ENCODE data around the gene STEAP3.

Gene STEAP3, protein sequence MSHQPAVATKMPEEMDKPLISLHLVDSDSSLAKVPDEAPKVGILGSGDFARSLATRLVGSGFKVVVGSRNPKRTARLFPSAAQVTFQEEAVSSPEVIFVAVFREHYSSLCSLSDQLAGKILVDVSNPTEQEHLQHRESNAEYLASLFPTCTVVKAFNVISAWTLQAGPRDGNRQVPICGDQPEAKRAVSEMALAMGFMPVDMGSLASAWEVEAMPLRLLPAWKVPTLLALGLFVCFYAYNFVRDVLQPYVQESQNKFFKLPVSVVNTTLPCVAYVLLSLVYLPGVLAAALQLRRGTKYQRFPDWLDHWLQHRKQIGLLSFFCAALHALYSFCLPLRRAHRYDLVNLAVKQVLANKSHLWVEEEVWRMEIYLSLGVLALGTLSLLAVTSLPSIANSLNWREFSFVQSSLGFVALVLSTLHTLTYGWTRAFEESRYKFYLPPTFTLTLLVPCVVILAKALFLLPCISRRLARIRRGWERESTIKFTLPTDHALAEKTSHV

GRCh38 chr2:119223521-119224390 is at the start of gene STEAP3:
Gene STEAP3 (plus strand): TSS chr2:119223834. CDS start chr2:119231013, 7,179 bp downstream.
- H3K27me3 ChIP-seq (ENCODE audit: insufficient read depth, insufficient read length), result peaks cover 8% of the 10 kb centered on the region
- H3K9me3 ChIP-seq (ENCODE audit: insufficient read depth, low read length), result no peaks in the 10 kb centered on the region
- H3K9ac ChIP-seq (ENCODE audit: insufficient read length, low read depth), result peak within 1 kb of the TSS; percentile 84
- H3K4me3 ChIP-seq (ENCODE audit: insufficient read length, low read depth), result peak within 1 kb of the TSS; percentile 68
- TF ChIP-seq ZNF274 (IDR thresholded peaks at IDR 0.05; ENCODE audit: low read depth, low read length) (no peak), YY1 (IDR thresholded peaks at IDR 0.05; ENCODE audit: insufficient read depth, insufficient read length) (no peak), SUZ12 (IDR thresholded peaks at IDR 0.05; ENCODE audit: extremely low read depth, insufficient read depth, insufficient read length) (no peak)
- peak; percentile 74 for DNase-seq (ENCODE audit: low read depth, low spot score)
- H3K4me1 ChIP-seq (ENCODE audit: insufficient read depth, insufficient read length), result peaks cover 19% of the 10 kb centered on the region
- peaks cover 10% of the 10 kb centered on the region for H3K36me3 ChIP-seq (ENCODE audit: insufficient read depth, insufficient read length, low read length)

- no peak for TF ChIP-seq YY1 (IDR thresholded peaks at IDR 0.05; ENCODE audit: insufficient read depth, insufficient read length)
- TF ChIP-seq SUZ12 (IDR thresholded peaks at IDR 0.05; ENCODE audit: extremely low read depth, insufficient read depth, insufficient read length), result no peak
- no peak for TF ChIP-seq ZNF274 (IDR thresholded peaks at IDR 0.05; ENCODE audit: low read depth, low read length)
- no peak for DNase-seq (ENCODE audit: low read depth, low spot score)
- Histone ChIP-seq H3K9ac (ENCODE audit: insufficient read length, low read depth) (no peak overlapping the region), H3K27me3 (ENCODE audit: insufficient read depth, insufficient read length) (peaks cover 4% of the 10 kb centered on the region), H3K36me3 (ENCODE audit: insufficient read depth, insufficient read length, low read length) (no peaks in the 10 kb centered on the region), H3K9me3 (ENCODE audit: insufficient read depth, low read length) (no peaks in the 10 kb centered on the region; the same call in 1 of the 2 replicates), H3K4me1 (ENCODE audit: insufficient read depth, insufficient read length) (peaks cover 7% of the 10 kb centered on the region), H3K4me3 (ENCODE audit: insufficient read length, low read depth) (no peak overlapping the region)
Observed at GRCh38 chr2:119174216-119174992, 49.2 kb upstream of the STEAP3 start.

GRCh38 chr2:119174993-119175347 is 48.7 kb upstream of the STEAP3 start:
- H3K4me1 ChIP-seq (ENCODE audit: insufficient read depth, insufficient read length), result peaks cover 7% of the 10 kb centered on the region
- H3K9ac ChIP-seq (ENCODE audit: insufficient read length, low read depth), result no peak overlapping the region
- DNase-seq (ENCODE audit: low read depth, low spot score), result no peak
- H3K9me3 ChIP-seq (ENCODE audit: insufficient read depth, low read length), result no peaks in the 10 kb centered on the region; the same call in 1 of the 2 replicates
- H3K36me3 ChIP-seq (ENCODE audit: insufficient read depth, insufficient read length, low read length), result no peaks in the 10 kb centered on the region
- H3K27me3 ChIP-seq (ENCODE audit: insufficient read depth, insufficient read length), result no peaks in the 10 kb centered on the region
- no peak overlapping the region for H3K4me3 ChIP-seq (ENCODE audit: insufficient read length, low read depth)
- no peak for TF ChIP-seq SUZ12 (IDR thresholded peaks at IDR 0.05; ENCODE audit: extremely low read depth, insufficient read depth, insufficient read length)
- no peak for TF ChIP-seq ZNF274 (IDR thresholded peaks at IDR 0.05; ENCODE audit: low read depth, low read length)
- TF ChIP-seq YY1 (IDR thresholded peaks at IDR 0.05; ENCODE audit: insufficient read depth, insufficient read length), result no peak

DNA sequence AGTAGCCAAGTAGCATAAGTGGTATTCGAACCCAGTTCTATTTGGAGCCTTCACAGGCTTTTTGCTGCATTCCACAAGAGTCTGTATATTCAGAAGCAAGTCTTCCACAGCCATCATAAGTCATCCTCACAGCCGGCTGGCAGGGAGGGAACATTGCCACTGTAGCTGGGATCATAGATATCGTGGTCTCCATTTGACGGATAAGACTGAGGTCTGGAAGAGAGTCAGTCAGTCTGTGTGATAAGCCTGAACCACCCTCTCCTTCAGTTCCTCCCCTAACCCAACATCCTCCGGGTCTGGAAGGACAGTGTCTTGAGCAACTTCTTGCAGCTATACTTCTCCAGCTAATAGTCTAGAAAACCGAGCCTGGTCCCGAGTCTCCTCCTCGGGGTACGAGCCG is 48.1 kb upstream of the STEAP3 start:
- no peak for DNase-seq (ENCODE audit: low read depth, low spot score)
- H3K4me3 ChIP-seq (ENCODE audit: insufficient read length, low read depth), result no peak overlapping the region
- H3K9me3 ChIP-seq (ENCODE audit: insufficient read depth, low read length), result no peaks in the 10 kb centered on the region; the same call in 1 of the 2 replicates
- peaks cover 7% of the 10 kb centered on the region for H3K4me1 ChIP-seq (ENCODE audit: insufficient read depth, insufficient read length)
- no peaks in the 10 kb centered on the region for H3K27me3 ChIP-seq (ENCODE audit: insufficient read depth, insufficient read length)
- no peak overlapping the region for H3K9ac ChIP-seq (ENCODE audit: insufficient read length, low read depth)
- H3K36me3 ChIP-seq (ENCODE audit: insufficient read depth, insufficient read length, low read length), result no peaks in the 10 kb centered on the region
- no peak for TF ChIP-seq ZNF274 (IDR thresholded peaks at IDR 0.05; ENCODE audit: low read depth, low read length)
- no peak for TF ChIP-seq SUZ12 (IDR thresholded peaks at IDR 0.05; ENCODE audit: extremely low read depth, insufficient read depth, insufficient read length)
- no peak for TF ChIP-seq YY1 (IDR thresholded peaks at IDR 0.05; ENCODE audit: insufficient read depth, insufficient read length)

- Histone ChIP-seq H3K9me3 (ENCODE audit: insufficient read depth, low read length) (no peaks in the 10 kb centered on the region; the same call in 1 of the 2 replicates), H3K9ac (ENCODE audit: insufficient read length, low read depth) (no peak overlapping the region), H3K36me3 (ENCODE audit: insufficient read depth, insufficient read length, low read length) (no peaks in the 10 kb centered on the region), H3K4me1 (ENCODE audit: insufficient read depth, insufficient read length) (peaks cover 9% of the 10 kb centered on the region), H3K27me3 (ENCODE audit: insufficient read depth, insufficient read length) (no peaks in the 10 kb centered on the region), H3K4me3 (ENCODE audit: insufficient read length, low read depth) (no peak overlapping the region)
- TF ChIP-seq ZNF274 (IDR thresholded peaks at IDR 0.05; ENCODE audit: low read depth, low read length) (no peak), YY1 (IDR thresholded peaks at IDR 0.05; ENCODE audit: insufficient read depth, insufficient read length) (no peak), SUZ12 (IDR thresholded peaks at IDR 0.05; ENCODE audit: extremely low read depth, insufficient read depth, insufficient read length) (no peak)
- no peak for DNase-seq (ENCODE audit: low read depth, low spot score)
Observed at GRCh38 chr2:119177171-119177837, 46.3 kb upstream of the STEAP3 start.

- Histone ChIP-seq H3K4me3 (ENCODE audit: insufficient read length, low read depth) (no peak overlapping the region), H3K4me1 (ENCODE audit: insufficient read depth, insufficient read length) (peaks cover 9% of the 10 kb centered on the region), H3K27me3 (ENCODE audit: insufficient read depth, insufficient read length) (no peaks in the 10 kb centered on the region), H3K9ac (ENCODE audit: insufficient read length, low read depth) (no peak overlapping the region), H3K9me3 (ENCODE audit: insufficient read depth, low read length) (no peaks in the 10 kb centered on the region; the same call in 1 of the 2 replicates), H3K36me3 (ENCODE audit: insufficient read depth, insufficient read length, low read length) (no peaks in the 10 kb centered on the region)
- TF ChIP-seq YY1 (IDR thresholded peaks at IDR 0.05; ENCODE audit: insufficient read depth, insufficient read length), result no peak
- no peak for TF ChIP-seq ZNF274 (IDR thresholded peaks at IDR 0.05; ENCODE audit: low read depth, low read length)
- TF ChIP-seq SUZ12 (IDR thresholded peaks at IDR 0.05; ENCODE audit: extremely low read depth, insufficient read depth, insufficient read length), result no peak
- DNase-seq (ENCODE audit: low read depth, low spot score), result no peak
Observed at GRCh38 chr2:119177838-119178190, 45.8 kb upstream of the STEAP3 start.

Data from NT2/D1 (cell line).